ENCODE measurements around the gene PCCB.

DNA sequence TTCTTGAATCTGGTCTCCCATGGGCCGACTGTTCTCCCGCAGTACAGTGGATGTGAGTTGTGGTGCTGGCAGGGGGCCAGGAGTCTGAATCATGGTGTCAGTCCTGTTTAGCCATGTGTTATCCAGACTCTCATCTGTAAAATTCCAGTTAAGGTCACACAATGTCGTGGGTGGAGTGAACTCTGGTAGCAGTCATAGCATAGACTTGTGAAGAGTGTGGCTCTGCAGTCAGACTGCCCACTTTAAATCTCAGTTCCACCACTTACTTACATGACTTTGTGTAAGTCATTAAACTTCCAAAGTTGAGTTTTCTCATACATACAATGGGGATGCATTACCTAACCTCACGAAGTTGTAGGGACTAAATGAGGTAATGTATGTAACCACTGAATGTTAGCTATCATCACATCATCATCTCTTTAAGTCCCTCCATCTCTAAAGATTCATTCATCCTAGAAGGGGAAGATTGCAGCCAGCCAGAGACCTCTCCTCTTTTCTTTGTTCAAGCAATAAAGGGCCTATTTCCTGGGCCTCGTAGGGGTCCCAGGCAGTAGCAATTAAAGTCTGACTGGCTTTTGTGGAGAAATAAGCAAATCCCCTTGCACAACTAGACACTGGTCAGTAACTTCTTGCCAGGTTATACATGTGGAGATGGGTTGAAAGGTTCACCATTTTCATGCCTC lies 93.9 kb downstream of the PCCB start:
- no peak for TF ChIP-seq POLR2A (IDR thresholded peaks at IDR 0.05; ENCODE audit: control extremely low read depth in 1 of 2, low read depth in 2 of 2, low read length in 2 of 2)
- no peak for TF ChIP-seq EZH2 (IDR thresholded peaks at IDR 0.05; ENCODE audit: low read depth, low read length, severe bottlenecking)
